ENCODE results near the gene PCBP1. TPM values are rescaled to one million over a fixed set of nuclear protein-coding genes. Genes with fewer than 3 reads are reported as not detected.
"Not testable (repeated sequence)": the region's sequence is repeated elsewhere in the genome, so short reads cannot be mapped to it uniquely, and the experiment has no call there.

Gene PCBP1
- total RNA-seq, 1 donor from 2014 or later, result 73.6 TPM

DNA sequence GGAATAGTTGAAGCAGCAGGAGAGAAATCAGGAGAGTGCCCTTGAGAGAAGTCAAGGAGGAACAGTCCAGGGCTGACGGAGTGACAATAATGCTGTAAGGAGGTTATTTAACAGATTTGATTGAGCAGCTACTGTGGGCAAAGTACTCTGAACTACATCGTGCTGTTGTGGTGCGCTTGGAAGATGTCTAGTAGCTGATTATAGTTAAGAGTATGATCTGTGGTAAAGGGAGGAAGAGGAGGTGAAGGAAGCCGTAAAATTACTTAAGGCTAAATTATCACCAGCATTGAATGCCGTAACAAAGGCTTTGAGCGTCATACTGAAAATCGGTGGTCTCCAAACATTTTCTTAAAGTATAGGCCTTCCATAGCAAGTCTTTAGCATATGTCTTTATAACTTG is 4.5 kb downstream of the PCBP1 start:
- no peak for DNase-seq (ENCODE audit: low read depth)
- no peak overlapping the region for H3K4me3 ChIP-seq (ENCODE audit: low read depth, low read length)
- TF ChIP-seq, protein P1, sequence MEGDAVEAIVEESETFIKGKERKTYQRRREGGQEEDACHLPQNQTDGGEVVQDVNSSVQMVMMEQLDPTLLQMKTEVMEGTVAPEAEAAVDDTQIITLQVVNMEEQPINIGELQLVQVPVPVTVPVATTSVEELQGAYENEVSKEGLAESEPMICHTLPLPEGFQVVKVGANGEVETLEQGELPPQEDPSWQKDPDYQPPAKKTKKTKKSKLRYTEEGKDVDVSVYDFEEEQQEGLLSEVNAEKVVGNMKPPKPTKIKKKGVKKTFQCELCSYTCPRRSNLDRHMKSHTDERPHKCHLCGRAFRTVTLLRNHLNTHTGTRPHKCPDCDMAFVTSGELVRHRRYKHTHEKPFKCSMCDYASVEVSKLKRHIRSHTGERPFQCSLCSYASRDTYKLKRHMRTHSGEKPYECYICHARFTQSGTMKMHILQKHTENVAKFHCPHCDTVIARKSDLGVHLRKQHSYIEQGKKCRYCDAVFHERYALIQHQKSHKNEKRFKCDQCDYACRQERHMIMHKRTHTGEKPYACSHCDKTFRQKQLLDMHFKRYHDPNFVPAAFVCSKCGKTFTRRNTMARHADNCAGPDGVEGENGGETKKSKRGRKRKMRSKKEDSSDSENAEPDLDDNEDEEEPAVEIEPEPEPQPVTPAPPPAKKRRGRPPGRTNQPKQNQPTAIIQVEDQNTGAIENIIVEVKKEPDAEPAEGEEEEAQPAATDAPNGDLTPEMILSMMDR (conservative IDR thresholded peaks at IDR 0.05; ENCODE audit: low read depth, low read length), result no peak

GRCh38 chr2:70092576-70093243 is 5.4 kb downstream of the PCBP1 start:
- not testable (repeated sequence) for DNase-seq (ENCODE audit: low read depth); H3K4me3 ChIP-seq (ENCODE audit: low read depth, low read length)

DNA sequence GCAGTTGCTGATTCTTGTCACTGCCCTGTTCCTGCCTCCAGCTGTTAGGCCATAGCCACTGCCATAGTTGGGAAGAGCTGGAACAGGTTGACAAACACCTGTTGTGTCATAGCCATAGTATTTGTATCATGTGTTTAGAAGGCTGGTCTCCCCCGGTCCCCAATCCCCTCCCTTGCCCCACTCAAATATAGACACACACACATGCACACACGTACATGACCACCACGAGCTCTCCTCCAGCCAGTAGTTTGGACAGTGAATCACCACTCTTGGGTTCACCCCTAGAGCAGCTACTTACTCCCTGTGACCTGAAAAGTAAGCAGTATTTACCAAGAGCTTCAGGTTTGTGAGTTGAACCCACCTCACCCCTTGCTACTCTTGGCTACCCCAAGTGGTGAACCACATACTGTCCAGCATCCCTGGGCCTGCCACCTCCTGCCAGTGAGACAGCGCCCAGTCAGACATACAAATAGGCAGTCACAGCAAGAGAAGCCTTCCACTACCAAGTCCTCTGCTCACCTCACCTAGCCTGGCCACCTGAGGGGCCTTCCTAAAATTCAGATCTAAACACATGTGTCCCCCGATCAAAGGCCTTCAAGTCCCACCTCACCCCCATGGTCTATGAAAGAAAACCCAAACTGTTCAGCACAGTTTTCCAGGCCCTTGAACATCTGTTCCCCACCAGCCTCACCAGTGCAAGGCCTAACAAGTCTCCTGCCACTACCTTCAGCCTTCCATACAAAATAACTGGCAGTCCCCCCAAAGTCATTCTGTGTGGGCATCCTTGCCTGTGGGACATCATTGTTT is 7.1 kb downstream of the PCBP1 start:
- TF ChIP-seq, protein P1 (conservative IDR thresholded peaks at IDR 0.05; ENCODE audit: low read depth, low read length), result no peak
- H3K4me3 ChIP-seq (ENCODE audit: low read depth, low read length), result no peak overlapping the region
- DNase-seq (ENCODE audit: low read depth), result no peak

DNA sequence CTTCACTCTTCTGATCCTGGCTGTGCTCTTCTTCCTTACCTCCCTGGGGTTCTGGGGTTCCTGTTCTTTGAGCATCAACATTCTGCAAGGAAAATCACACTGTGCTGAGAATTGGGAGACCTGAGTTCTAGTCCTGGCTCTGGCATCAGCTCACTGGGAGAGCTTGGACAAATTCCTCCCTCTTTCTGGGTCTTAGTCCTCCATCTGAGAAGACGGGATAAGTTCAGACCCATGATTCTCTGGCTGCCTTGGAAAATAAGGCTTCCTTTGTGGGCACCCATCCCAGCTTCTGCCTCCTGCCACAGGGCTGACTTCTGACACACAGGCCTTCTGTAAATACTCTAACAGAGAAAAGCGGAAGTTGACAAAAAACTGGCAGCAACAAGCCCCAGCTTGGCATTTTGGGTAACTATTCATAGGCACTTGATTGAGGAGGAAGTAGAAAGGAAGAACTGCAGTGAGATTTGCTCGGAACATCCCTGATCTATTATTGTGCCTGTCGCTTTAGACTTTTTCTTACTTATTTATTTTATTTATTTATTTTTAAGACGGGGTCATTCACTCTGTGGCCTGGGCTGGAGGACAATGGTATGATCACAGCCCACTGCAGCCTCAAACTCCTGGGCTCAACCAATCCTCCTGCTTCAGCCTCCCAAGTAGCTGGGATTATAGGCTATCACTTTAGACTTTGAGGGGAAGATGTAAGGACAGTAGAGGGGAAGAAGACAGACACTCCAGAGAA is 7.9 kb downstream of the PCBP1 start:
- H3K4me3 ChIP-seq (ENCODE audit: low read depth, low read length), result no peak overlapping the region
- TF ChIP-seq, protein P1 (conservative IDR thresholded peaks at IDR 0.05; ENCODE audit: low read depth, low read length), result no peak
- DNase-seq (ENCODE audit: low read depth), result no peak

DNA sequence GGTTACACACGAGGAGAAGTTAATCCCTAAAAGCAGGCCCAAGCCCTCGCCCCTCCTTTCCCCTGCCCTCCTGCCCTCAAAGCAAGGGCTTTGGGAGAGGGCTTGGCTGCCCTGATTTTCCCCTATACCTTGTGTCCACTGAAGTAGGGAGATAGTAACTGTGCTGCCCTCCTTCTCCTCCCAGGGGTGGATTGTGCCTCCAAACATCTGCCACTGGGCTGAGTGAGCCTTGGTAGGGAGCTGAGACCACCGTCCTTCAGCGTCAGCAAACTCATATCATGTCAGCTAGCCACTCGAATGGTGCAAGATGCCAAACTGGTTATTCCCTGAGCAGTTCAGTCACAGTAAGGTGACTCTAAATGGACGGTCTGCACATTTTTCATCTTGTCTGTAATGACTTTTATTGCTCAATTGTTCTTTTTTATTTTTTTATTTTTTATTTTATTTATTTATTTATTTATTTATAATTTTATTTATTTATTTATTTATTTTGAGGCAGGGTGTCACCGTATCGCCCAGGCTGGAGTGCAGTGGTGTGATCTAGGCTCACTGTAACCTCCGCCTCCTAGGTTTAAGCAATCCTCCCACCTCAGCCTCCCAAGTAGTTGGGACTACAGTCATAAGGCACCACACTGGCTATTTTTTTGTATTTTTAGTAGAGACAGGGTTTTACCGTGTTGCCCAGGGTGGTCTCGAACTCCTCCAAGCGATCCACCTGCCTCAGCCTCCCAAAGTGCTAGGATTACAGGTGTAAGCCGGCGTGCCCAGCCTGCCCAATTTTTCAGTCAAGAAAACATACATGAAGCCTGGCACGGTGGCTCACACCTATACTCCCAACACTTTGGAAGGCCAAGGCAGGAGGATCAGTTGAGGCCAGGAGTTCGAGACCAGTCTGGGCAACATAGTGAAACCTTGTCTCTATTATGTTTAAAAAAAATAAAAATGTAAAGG is 8.7 kb downstream of the PCBP1 start:
- no peak for DNase-seq (ENCODE audit: low read depth)
- no peak overlapping the region for H3K4me3 ChIP-seq (ENCODE audit: low read depth, low read length)
- TF ChIP-seq, protein P1 (conservative IDR thresholded peaks at IDR 0.05; ENCODE audit: low read depth, low read length), result no peak

DNA sequence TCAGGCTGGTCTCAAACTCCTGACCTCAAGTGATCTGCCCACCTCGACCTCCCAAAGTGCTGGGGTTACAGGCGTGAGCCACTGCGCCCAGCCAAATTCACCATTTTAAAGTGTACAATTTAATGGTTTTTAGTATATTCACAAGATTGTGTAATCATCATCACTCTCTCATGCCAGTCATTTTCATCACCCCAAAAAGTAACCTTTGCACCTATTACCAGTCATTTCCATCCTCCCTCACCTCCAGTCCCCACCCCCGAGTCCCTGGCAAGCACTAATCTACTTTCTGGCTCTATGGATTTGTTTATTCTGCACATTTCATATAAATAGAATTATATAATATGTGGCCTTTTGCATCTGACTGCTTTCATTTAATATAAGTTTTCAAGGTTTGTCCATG is 10.8 kb downstream of the PCBP1 start:
- TF ChIP-seq, protein P1 (conservative IDR thresholded peaks at IDR 0.05; ENCODE audit: low read depth, low read length), result no peak
- H3K4me3 ChIP-seq (ENCODE audit: low read depth, low read length), result no peak overlapping the region
- no peak for DNase-seq (ENCODE audit: low read depth)

All from epithelial cell of proximal tubule (primary cell).